22Rv1 (cell line): ENCODE results near the gene TWIST2.

Experiments
- ZFX ChIP-seq: fragments of 450-650 bp; IDR thresholded peaks from 2 replicates; pipeline ENCODE4 v1.6.1; 2017; ENCODE audit warnings: antibody characterized with exemption, borderline replicate concordance
- TF ChIP-seq, protein P1 (sequence below): fragments of 450-650 bp; IDR thresholded peaks from 2 replicates; pipeline ENCODE4 v1.5.1; 2017; ENCODE audit warnings: mild to moderate bottlenecking

DNA sequence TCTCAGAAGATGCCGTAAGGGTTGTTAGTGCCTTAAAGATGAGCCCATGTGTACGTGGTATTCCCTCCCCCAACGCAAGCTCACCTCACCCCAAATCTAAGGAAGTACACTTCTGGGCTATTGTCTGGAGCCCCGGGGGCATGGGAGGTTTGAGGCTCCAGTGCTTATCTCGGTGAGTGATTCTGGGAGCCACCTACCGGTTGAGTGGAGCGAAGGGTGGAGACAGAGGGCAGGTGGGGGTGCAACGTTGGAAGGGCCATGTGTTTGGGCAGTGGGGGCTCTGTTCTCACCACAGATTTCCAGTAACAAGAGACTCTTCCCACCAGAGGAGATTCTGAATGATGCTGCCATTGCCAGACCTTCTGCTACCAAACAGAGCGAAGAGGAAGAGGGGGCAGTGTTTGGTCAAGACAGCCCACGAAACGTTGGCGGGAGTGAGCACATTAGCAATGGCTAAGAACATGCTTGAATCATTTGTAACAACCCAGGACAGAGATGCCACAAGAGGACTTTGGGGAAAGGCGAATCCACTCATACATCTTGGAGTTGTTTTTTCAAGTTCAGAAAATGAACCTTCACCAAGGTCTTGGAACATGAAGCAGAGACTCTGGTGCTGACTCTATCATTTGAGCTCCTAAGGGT is 38.7 kb downstream of the TWIST2 start:
- TF ChIP-seq, protein P1, sequence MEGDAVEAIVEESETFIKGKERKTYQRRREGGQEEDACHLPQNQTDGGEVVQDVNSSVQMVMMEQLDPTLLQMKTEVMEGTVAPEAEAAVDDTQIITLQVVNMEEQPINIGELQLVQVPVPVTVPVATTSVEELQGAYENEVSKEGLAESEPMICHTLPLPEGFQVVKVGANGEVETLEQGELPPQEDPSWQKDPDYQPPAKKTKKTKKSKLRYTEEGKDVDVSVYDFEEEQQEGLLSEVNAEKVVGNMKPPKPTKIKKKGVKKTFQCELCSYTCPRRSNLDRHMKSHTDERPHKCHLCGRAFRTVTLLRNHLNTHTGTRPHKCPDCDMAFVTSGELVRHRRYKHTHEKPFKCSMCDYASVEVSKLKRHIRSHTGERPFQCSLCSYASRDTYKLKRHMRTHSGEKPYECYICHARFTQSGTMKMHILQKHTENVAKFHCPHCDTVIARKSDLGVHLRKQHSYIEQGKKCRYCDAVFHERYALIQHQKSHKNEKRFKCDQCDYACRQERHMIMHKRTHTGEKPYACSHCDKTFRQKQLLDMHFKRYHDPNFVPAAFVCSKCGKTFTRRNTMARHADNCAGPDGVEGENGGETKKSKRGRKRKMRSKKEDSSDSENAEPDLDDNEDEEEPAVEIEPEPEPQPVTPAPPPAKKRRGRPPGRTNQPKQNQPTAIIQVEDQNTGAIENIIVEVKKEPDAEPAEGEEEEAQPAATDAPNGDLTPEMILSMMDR: no peak
- TF ChIP-seq ZFX: no peak
